HepG2 (cell line): Measurements from ENCODE around the gene CAPN10. TPM values are rescaled to one million over a fixed set of nuclear protein-coding genes. Genes with fewer than 3 reads are reported as not detected.

Experiments
- DNMT3B ChIP-seq: conservative IDR thresholded peaks from 2 replicates; pipeline ENCODE4 v1.6.1; 2016; ENCODE audit warnings: missing biosample characterization, control low read depth
- MTF1 ChIP-seq: sonication (generic); formaldehyde crosslinking; IDR thresholded peaks from 2 replicates; pipeline ENCODE4 v1.5.0; 2020; ENCODE audit warnings: missing genetic modification reagents
- NFKB2 ChIP-seq: sonication (generic); formaldehyde crosslinking; IDR thresholded peaks from 2 replicates; pipeline ENCODE4 v1.4.0; 2020; ENCODE audit warnings: missing genetic modification reagents, borderline replicate concordance
- POLR2G ChIP-seq: fragments of 200-400 bp; formaldehyde crosslinking; IDR thresholded peaks from 2 replicates; pipeline ENCODE4 v1.6.1; 2018; ENCODE audit warnings: mild to moderate bottlenecking, low read depth, low read length, moderate library complexity
- PTBP1 ChIP-seq: fragments of 200-400 bp; formaldehyde crosslinking; IDR thresholded peaks from 2 replicates; pipeline ENCODE4 v1.6.1; 2018; ENCODE audit warnings: low read length, low read depth; ENCODE audit not compliant: poor library complexity, severe bottlenecking
- SAFB2 ChIP-seq: sonication (generic); formaldehyde crosslinking; IDR thresholded peaks from 2 replicates; pipeline ENCODE4 v1.5.1; 2020; ENCODE audit warnings: missing genetic modification reagents, low read depth, mild to moderate bottlenecking, borderline replicate concordance
- TP53 ChIP-seq: sonication (generic); formaldehyde crosslinking; conservative IDR thresholded peaks from 2 replicates; pipeline ENCODE4 v1.4.0; 2020; ENCODE audit warnings: missing genetic modification reagents
- U2AF2 ChIP-seq: fragments of 200-400 bp; formaldehyde crosslinking; IDR thresholded peaks from 2 replicates; pipeline ENCODE4 v1.6.1; 2017; ENCODE audit warnings: low read depth, mild to moderate bottlenecking, low read length
- ZNF333 ChIP-seq: sonication (generic); formaldehyde crosslinking; IDR thresholded peaks from 2 replicates; pipeline ENCODE4 v1.4.0; 2020; ENCODE audit warnings: mild to moderate bottlenecking, missing genetic modification reagents, borderline replicate concordance
- polyA plus RNA-seq, 8 experiments: library from polyadenylated mRNA; depleted of rRNA in 3 of 8; stranded (reverse) in 7 of 8; unstranded in 1 of 8; fragments of >200 nt; fragmentation: Illumina TruSeq in 4 of 8; extraction: Trizol in 4 of 8; gene quantifications; 2 replicates each; pipeline versions ENCODE4 v1.2.1 to v1.2.3, GENCODE V29; 2011 to 2016; ENCODE audit warnings: low read depth in 4 of 8, missing spikeins in 1 of 8, mixed read lengths in 1 of 8; ENCODE audit not compliant: insufficient read depth in 1 of 8
- total RNA-seq, 5 experiments: library from RNA; depleted of rRNA; stranded (reverse); fragments of >200 nt; fragmentation: Illumina TruSeq; extraction: Trizol; gene quantifications; 2 replicates each; pipeline ENCODE4 v1.2.3, GENCODE V29; 2016; ENCODE audit warnings: low read depth in 1 of 5
- TF ChIP-seq, protein P1 (sequence below): fragments of 450-650 bp; IDR thresholded peaks from 2 replicates; pipeline ENCODE4 v1.6.1; 2016
- TF ChIP-seq, protein P2 (sequence below): sonication (generic); formaldehyde crosslinking; IDR thresholded peaks from 2 replicates; pipeline ENCODE4 v1.4.0; 2020; ENCODE audit warnings: missing genetic modification reagents, borderline replicate concordance
- TF ChIP-seq, protein P3 (sequence below): sonication (generic); formaldehyde crosslinking; IDR thresholded peaks from 2 replicates; pipeline ENCODE4 v1.8.1; 2023; ENCODE audit warnings: mild to moderate bottlenecking, missing genetic modification reagents
- TF ChIP-seq, protein P4 (sequence below): sonication (generic); formaldehyde crosslinking; IDR thresholded peaks from 2 replicates; pipeline ENCODE4 v1.5.0; 2020; ENCODE audit warnings: missing genetic modification reagents
- TF ChIP-seq, protein P5 (sequence below): sonication (generic); formaldehyde crosslinking; IDR thresholded peaks from 2 replicates; pipeline ENCODE4 v1.4.0; 2020; ENCODE audit warnings: mild to moderate bottlenecking, missing genetic modification reagents
- TF ChIP-seq, protein P6 (sequence below): sonication (generic); formaldehyde crosslinking; IDR thresholded peaks from 2 replicates; pipeline ENCODE4 v1.5.1; 2020; ENCODE audit warnings: missing genetic modification reagents, mild to moderate bottlenecking, borderline replicate concordance

The CAPN10 gene
- total and polyA plus RNA-seq, 2 of the 13 experiments (the other 11 are each of a cell fraction or from before 2014, with no cell fraction given): 27.6 to 32.4 TPM

DNA sequence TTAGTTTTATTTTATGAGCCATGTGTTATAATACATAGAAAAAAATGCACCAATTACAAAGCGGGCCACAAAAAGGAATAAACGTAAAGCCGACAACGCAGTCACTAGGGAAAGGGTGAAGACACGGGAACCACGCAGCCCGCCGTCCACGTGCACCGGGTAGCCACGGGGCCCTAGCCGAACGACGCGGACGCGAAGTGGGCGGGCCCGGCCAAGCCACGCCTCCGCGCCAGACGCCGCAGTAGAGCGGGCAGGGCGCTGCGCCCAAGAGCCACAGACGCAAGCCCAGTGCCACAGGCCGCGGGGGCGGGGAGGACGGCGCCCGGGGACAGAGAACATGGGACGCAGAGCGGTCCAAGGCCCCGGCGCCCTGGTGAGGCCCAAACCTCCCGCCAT lies 26.5 kb upstream of the CAPN10 start, which contains the start of gene DUSP28 (continued):
- TF ChIP-seq, protein P1, sequence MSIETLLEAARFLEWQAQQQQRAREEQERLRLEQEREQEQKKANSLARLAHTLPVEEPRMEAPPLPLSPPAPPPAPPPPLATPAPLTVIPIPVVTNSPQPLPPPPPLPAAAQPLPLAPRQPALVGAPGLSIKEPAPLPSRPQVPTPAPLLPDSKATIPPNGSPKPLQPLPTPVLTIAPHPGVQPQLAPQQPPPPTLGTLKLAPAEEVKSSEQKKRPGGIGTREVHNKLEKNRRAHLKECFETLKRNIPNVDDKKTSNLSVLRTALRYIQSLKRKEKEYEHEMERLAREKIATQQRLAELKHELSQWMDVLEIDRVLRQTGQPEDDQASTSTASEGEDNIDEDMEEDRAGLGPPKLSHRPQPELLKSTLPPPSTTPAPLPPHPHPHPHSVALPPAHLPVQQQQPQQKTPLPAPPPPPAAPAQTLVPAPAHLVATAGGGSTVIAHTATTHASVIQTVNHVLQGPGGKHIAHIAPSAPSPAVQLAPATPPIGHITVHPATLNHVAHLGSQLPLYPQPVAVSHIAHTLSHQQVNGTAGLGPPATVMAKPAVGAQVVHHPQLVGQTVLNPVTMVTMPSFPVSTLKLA: peak; percentile 87
- TF ChIP-seq POLR2G (peak; percentile 66), DNMT3B (CRISPR knock-in tag) (peak; percentile 49; the same call in 1 of the 2 replicates), PTBP1 (no peak), U2AF2 (no peak), MTF1 (CRISPR knock-in tag) (no peak; the same call in 1 of the 2 replicates), TP53 (CRISPR knock-in tag) (peak; percentile 71; the same call in 1 of the 2 replicates), NFKB2 (CRISPR knock-in tag) (peak; percentile 93), ZNF333 (0 out of 2 replicates have a peak, but pooled peaks have one; percentile 3), SAFB2 (no peak; the same call in none of the 2 replicates)
- TF ChIP-seq, protein P2, sequence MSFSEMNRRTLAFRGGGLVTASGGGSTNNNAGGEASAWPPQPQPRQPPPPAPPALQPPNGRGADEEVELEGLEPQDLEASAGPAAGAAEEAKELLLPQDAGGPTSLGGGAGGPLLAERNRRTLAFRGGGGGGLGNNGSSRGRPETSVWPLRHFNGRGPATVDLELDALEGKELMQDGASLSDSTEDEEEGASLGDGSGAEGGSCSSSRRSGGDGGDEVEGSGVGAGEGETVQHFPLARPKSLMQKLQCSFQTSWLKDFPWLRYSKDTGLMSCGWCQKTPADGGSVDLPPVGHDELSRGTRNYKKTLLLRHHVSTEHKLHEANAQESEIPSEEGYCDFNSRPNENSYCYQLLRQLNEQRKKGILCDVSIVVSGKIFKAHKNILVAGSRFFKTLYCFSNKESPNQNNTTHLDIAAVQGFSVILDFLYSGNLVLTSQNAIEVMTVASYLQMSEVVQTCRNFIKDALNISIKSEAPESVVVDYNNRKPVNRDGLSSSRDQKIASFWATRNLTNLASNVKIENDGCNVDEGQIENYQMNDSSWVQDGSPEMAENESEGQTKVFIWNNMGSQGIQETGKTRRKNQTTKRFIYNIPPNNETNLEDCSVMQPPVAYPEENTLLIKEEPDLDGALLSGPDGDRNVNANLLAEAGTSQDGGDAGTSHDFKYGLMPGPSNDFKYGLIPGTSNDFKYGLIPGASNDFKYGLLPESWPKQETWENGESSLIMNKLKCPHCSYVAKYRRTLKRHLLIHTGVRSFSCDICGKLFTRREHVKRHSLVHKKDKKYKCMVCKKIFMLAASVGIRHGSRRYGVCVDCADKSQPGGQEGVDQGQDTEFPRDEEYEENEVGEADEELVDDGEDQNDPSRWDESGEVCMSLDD (CRISPR knock-in tag): no peak
- TF ChIP-seq, protein P3, sequence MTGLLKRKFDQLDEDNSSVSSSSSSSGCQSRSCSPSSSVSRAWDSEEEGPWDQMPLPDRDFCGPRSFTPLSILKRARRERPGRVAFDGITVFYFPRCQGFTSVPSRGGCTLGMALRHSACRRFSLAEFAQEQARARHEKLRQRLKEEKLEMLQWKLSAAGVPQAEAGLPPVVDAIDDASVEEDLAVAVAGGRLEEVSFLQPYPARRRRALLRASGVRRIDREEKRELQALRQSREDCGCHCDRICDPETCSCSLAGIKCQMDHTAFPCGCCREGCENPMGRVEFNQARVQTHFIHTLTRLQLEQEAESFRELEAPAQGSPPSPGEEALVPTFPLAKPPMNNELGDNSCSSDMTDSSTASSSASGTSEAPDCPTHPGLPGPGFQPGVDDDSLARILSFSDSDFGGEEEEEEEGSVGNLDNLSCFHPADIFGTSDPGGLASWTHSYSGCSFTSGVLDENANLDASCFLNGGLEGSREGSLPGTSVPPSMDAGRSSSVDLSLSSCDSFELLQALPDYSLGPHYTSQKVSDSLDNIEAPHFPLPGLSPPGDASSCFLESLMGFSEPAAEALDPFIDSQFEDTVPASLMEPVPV (CRISPR knock-in tag): no peak; the same call in 1 of the 2 replicates
- TF ChIP-seq, protein P4, sequence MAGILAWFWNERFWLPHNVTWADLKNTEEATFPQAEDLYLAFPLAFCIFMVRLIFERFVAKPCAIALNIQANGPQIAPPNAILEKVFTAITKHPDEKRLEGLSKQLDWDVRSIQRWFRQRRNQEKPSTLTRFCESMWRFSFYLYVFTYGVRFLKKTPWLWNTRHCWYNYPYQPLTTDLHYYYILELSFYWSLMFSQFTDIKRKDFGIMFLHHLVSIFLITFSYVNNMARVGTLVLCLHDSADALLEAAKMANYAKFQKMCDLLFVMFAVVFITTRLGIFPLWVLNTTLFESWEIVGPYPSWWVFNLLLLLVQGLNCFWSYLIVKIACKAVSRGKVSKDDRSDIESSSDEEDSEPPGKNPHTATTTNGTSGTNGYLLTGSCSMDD (CRISPR knock-in tag): no peak
- TF ChIP-seq, protein P5, sequence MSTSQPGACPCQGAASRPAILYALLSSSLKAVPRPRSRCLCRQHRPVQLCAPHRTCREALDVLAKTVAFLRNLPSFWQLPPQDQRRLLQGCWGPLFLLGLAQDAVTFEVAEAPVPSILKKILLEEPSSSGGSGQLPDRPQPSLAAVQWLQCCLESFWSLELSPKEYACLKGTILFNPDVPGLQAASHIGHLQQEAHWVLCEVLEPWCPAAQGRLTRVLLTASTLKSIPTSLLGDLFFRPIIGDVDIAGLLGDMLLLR (CRISPR knock-in tag): peak; percentile 93
- TF ChIP-seq, protein P6, sequence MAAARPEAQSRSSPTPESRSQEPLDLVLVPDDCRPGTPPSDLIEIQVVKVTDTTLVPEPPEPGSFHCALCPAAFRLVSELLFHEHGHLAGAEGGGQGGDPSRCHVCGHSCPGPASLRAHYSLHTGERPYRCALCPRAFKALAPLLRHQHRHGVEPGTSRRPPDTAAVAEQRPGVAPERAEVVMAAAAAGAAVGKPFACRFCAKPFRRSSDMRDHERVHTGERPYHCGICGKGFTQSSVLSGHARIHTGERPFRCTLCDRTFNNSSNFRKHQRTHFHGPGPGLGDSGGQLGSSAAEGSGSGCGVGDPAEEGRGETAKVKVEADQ: no peak
